ENCODE data around the gene BIN1. TPM values are rescaled to one million over a fixed set of nuclear protein-coding genes. Genes with fewer than 3 reads are reported as not detected.

Gene BIN1
- 90.5 and 151 TPM in 2 replicates for total RNA-seq

GRCh38 chr2:127106991-127107621, at the start of gene BIN1:
Gene BIN1, minus strand, starts transcription at chr2:127107154. Its CDS starts 211 bp downstream, at chr2:127106943.

Other genes with a start within 250 kb of the BIN1 start
- gene TEX51, start 208.3 kb downstream of the BIN1 start, total RNA-seq, result not detected in 2 replicates
- under 0.01 TPM in 1 of 2 replicates, not detected in the other for gene CYP27C1, start 113.1 kb upstream of the BIN1 start, total RNA-seq
- 31.1 and 41.1 TPM in 2 replicates for gene ERCC3, start 187.0 kb upstream of the BIN1 start, total RNA-seq